GM21825 (cell line): Measurements from ENCODE around the gene ABCB9.

Source experiments
- ATAC-seq: cut with Tn5 transposase; IDR thresholded peaks from one replicate; pipeline ENCODE4 v1.9.1; 2021; ENCODE audit warnings: mild to moderate bottlenecking, moderate library complexity; ENCODE audit not compliant: unreplicated experiment

The ABCB9 gene

DNA sequence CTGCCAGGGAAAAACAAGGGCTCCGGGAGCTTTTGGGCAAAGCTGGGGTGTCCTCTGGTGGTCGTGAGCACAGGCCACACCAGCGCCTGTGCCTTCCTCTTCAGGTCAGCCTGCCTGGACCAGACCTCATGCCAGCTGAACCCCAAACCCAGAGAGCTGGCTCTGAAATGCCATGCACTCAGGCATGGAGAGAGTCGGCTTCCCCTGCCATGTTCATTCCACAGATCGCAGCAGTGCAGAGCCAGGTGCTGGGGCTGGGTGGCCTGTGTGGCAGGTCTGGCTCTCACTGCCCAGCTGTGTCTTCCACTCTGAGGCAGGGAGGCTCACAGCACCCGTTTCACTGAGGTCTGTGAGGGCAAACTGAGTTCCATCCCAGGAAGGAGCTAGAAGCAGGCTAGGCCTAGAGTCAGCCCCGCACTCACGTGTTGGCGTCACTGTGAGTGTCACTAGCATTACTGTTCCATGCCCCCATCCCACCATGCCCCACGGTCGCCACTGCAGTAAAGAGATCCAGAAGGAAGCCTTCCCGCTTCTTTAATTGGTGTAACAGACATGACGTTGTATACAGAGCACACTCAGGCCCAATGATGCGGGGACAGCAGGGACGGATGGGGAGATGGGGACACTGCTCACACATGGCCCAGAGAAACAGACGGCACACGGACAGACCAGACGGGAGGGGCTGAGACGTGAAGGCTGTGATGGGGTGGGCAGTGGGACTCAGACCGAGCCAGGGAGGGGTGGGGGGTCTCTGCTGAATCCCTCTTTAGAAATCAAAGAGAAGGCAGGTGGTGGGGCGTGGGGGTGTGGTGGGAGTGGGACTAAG lies 16.9 kb upstream of the ABCB9 start:
- ATAC-seq: no peak

DNA sequence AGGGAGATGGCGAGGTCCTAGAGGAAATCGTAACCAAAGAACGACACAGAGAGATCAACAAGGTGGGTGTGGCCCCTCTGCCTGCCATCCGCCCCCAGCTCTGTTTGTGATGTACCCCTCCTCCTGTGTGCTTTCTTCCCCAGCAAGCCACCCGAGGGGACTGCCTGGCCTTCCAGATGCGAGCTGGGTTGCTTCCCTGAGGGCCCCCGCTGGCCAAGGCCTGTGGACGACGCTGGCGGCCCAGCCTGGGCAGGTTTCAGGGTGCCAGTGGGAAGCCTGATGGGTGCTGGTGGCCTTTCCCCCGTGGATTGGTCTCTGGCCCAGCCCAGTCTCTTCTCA lies 16.2 kb upstream of the ABCB9 start:
- no peak for ATAC-seq

DNA sequence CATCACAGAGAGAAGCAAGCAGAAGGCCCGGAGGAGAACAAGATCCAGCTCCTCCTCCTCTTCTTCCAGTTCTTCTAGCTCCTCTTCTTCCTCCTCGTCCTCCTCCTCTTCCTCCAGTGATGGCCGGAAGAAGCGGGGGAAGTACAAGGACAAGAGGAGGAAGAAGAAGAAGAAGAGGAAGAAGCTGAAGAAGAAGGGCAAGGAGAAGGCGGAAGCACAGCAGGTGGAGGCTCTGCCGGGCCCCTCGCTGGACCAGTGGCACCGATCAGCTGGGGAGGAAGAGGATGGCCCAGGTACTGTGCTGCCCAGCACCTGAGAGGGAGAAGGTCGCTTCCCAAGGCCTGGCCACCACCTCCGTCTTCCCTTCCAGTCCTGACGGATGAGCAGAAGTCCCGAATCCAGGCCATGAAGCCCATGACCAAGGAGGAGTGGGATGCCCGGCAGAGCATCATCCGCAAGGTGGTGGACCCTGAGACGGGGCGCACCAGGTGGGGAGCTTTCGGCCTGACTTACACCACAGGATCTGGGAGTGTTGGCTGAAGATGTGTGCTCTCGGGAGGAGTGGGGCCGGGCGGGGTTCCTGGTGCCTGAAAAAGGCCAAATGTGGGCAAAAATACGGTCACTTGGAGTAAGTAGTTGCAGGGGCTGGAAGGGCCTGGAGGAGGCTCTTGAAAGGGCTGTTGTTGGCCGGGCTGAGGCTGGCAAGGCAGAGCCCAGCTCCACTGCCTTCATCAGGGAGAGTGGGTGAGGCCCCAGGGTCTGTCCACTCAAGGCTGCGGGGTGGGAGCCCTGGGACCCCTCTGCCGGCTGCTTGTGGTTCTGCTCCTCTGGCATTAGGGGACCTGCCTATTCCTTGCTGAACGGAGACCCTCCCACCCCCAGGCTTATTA lies 15.6 kb upstream of the ABCB9 start:
- no peak for ATAC-seq

DNA sequence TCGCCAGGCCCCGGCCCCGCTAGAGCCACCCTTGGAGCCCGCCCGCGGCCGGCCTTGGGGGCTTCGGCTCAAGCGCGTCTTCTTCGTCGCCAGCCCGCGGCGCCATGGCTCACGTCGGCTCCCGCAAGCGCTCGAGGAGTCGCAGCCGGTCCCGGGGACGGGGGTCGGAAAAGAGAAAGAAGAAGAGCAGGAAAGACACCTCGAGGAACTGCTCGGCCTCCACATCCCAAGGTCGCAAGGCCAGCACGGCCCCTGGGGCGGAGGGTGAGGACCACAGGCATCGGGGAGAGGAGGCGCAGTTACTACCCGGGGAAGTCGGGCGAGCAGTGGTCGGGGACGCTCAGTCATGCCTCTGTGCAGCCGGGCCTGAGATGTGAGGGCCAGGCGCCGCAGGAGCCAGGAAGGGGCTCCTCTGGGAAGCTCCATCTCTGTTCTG lies 14.8 kb upstream of the ABCB9 start:
- ATAC-seq: peak; percentile 10

DNA sequence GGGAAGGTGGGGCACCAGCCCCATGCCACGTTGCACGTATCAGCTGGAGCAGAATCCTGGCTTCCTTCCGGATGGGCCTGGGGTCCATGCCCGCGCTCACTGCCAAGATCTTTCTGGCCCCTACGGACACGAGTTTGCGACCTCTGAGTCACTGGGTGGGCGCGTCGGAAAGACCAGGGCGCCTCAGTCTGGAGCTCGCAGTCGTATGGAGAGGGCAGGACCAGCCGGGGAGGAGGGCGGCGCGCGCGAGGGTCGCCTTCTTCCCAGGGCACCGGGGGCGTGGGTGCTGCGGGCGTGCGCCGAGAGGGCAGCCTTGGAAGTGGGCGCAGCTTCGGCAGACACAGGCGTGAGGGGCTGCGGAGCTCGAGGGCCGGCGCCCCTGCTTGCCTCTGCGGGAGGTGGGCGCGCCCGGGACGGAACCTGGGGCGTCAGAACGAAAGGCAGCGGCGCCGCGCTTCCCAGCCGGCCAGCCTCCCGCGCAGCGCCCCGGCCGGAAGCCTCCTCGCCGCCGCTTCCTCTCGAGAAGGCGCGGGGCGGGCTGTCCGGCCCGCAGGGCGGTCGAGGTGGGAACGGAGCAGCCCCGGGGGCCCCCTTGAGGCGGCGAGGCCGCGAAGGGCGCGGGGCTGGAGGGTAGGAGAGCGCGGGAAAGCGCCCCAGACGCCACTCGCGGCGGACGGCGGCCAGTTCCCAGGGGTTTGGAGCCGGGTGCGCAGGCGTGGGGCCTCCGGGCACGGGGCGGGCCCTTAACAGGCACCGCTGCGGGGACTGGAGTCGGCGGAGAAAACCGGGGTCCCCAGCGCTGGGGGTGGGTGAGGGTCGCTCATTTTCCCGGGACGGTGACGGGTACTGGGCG lies 14.1 kb upstream of the ABCB9 start, which contains the start of gene ARL6IP4:
Gene ARL6IP4, plus strand, starts transcription at position 499 of the 853 bp plus-strand sequence. CDS start 459 bp downstream, outside the sequence.
- ATAC-seq: peak; percentile 52

DNA sequence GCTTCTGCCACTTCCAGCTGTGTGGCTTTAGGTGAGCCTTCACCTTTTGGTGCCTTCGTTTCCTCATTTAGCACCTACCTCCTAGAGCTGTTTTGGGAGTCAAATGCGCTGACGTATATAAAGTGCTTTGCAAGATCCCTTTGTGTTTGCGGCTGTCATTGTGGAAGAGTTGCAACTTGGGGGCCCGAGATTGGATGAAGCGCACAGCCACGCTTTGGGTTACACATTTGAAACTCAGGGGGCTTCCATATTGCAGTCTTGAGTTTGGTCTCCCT lies 13.6 kb upstream of the ABCB9 start:
- no peak for ATAC-seq

DNA sequence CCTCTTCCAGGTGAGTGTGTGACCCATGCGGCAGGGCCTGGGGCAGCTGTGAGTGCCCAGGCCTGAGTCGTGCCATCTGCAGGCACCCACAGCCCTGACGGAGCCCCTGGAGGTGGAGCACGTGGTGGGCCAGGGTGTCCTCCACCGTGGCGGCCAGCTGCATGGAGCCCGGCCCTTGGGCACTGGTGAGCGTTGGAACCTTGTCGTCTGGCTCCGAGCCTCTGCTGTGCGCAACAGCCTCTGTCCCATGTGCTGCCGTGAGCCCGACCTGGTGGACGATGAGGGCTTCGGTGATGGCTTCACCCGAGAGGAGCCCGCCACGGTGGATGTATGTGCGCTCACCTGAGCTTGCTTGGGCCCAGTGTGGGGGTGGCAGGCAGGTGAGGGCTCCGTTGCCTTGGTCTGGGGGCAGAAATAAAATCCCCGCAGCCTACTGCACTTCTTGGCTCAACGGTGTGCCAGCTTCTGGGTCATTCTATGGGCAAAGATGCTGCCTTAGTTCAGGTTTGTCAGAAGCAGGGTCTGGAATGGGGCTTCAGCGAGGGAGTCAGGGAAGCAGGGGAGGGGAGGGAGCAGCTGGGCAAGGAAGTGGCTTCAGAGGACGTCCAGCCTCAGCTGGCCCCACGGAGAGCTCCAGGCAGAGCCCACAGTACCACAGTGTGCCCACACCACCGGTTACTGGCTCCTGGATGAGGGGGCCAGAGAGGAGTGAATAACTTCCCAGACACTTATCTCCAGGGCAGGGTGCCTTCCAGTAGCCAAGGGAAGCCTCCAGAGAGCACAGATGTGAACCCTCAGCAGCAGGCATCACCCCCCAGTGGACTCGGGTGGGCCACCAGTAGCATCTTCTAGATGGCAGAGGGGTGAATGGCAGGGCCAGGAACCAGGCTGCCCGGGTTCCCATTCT lies 13.0 kb upstream of the ABCB9 start:
- no peak for ATAC-seq

DNA sequence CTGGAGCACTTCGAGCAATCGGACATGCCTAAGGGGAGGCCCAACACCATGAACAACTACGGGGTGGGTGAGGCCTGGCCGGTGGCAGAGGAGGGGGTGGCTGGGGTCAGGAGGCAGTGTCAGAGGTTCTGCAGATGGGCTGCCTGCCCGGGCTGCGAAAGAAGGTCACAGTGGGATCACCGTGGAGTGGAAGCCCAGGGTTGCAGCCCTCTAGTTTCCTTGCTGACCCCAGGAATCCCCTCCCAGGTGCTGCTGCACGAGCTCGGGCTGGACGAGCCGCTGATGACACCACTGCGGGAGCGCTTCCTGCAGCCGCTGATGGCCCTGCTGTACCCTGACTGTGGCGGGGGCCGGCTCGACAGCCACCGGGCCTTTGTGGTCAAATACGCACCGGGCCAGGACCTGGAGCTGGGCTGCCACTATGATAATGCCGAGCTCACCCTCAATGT lies 12.3 kb upstream of the ABCB9 start:
- ATAC-seq: no peak

DNA sequence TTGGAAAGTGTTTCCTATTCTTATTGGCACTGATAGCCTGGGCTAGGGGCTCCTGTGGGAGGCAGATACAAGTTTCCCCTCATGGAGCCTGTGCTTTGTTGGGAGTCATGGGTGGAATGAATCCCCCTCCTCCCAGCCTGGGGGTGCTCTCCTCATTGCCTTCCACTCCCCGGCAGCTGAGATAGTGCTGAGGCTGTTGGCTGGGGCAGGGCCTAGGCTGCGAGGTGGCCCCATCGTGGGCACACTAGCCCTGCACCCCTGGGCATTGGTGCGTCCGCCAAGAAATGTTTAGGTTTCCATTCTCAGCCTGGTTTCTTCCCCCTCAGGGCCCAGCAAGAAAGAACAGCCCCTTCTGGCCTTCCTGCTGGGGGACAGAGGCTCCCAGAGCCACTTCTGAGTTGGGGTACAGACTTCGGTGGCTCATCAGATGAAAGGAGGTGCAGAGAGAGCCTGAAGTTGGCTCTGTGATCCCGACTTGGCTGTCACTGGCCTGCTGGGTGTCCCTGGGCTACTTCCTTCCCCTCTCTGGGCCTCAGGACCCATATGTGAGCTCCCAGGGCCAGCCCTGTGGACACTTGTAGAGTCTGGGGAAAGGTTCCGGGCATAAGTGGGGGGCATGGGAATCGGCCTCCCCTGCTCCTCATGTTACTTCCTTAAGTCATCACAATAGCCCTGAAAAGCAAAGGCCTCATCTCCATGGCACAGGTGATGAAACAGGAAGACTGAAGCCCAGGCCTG lies 11.6 kb upstream of the ABCB9 start:
- ATAC-seq: no peak

DNA sequence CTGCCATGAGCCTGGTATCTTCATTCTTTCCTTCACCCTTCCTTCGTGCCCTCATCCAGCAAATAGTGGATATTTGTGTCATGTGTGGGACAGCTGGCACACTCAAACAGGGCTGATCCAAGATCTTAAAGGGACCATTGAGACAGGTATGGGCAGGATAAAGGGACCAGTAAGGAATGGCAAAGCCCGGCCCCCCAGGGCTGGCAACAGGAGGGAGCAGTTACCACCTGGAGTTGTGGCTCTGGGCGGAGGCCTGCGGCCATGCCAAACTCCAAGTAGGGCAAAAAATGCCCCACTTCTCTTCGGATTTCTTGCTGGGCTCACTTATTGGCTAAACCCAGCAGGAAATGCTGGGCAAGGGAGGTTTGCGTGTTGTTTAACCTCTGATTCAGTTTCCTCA lies 10.9 kb upstream of the ABCB9 start:
- ATAC-seq: no peak

DNA sequence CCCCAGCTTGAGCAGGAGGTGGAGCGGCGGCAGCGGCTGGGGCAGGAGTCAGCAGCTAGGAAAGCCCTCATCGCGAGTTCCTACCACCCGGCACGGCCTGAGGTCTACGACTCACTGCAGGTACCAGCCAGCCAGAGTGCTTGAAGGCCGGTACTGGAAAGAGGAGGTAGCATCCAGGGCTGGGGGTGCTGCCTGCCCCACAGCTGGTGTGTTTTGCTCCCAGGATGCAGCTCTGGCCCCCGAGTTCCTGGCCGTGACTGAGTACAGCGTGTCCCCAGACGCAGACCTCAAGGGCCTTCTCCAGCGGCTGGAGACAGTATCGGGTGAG lies 10.3 kb upstream of the ABCB9 start:
- ATAC-seq: no peak

DNA sequence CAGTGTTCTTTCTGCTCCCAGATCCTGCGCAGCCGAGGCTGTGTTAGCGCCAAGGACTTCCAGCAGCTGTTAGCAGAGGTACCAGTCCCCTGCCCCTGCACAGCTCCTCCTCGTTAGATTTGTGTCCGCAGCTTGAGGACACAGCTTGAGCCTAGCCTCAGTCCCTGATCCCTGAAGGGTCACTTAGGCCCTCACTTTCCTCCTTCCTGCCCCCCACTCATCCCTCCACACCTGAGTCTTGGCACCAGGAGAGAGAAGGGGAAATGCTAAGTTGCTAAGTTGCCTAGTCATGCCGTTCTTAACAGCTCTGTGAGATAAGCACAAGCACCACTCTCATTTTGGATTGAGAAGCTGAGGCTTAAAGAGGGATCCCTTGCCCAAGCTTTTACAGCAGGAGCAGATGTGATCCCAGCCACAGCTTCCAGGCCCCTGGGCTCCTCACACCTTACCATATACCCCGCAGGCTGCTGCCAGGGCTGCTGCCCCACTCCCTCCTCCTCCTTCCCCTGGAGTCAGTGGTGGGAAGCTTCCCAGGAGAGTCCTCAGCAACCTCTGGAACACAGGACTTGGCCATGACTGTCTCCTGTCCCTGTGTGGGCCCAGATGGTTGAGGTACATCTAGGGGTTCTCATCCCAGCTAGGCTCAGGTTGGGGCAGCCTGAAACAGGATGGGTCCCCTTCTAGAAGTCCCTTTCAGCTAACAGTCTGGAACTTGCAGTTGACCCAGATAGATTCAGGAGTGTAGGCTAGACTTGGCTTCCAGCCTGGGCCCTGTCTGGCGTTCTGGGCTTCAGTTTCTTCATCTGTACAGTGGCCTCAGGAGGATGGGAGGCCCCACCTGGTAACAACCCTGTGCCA lies 9.8 kb upstream of the ABCB9 start:
- ATAC-seq: no peak

DNA sequence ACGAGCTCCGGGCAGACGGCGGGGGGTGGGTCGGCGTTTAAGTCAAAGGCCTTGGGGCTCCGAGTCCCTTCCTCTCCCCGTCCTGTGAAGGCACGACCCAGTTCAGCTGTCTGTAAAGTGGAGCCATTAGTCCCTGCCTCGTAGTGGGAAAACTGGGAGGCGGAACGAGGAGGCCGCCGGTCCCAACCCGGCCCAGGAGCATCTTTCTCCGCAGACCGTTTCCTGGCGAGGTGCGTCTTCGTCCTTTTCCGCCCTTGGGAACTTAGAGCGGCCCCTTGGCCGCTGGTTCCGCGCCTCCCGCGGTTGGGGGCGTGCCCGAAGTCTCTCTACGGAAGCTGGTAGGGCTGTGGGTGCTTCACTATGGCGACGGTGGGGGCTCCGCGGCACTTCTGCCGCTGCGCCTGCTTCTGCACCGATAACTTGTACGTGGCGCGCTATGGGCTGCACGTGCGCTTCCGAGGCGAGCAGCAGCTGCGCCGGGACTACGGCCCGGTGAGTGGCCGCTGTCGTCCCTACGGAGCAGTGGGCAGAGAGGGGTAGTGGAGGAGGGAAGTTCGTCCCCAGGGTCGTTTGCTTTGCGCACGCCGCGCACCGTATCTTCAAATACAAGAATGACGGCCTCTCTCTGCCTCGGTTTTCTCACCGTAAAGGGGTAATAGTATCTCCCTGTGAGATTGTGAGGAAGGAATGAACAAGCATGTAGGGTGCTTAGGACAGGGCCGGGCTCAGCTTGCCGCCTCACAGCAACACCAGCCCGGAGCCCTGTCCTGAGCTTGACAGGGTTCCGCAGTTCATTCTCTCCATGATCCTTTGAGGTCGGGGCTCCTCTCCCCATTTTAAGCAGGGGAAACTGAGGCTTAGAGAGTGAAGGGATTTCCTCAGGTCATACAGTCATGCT lies 8.9 kb upstream of the ABCB9 start, which contains the start of gene OGFOD2:
Gene OGFOD2, plus strand, starts transcription at position 353 of the 898 bp plus-strand sequence. Its CDS starts 8 bp downstream, at position 361.
- ATAC-seq: peak; percentile 63

DNA sequence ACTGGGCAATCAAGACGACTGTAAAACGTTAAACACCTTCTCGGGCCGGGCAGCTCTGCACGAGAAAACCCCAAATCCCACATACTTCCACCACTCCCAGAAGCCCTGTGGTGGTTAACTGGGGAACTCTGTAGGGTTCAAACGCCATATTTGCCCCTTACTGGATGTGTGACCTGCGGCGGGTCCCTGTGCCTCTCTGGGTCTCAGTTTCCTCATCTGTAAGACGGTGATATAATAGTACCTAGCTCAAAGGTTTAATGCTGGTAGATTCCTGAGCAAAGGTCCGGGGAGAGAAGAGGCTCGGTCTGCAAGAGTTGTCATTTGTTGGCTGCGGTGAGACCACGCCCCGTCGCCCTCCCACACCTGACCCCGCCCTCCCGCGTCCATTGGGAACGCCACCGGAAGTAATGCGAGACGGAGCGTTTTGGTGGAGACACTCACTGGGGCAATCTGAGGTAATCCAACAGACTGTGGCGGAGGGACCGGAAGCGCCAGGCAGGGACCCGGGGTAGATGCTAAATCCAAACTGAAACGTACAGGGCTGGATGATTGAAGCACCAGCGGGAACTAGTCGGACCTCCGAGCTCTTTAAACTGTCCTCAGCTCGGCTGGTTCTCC lies 8.1 kb upstream of the ABCB9 start:
- peak; percentile 72 for ATAC-seq

DNA sequence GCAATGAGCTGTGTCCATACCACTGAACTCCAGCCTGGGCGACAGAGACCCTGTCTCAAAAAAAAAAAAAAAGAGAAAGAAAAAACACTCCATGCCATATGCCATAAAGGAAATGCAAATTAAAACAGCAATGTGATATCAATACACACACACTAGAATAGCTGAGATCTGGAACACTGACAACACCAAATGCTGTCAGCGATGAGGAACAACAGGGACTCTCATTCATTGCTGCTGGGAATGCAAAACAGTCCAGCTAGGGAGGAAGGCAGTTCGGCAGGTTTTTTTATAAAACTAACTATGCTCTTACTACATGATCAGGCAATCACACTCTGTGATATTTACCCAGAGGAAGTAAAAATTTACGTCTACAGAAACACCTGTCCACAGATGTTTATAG lies 3.4 kb upstream of the ABCB9 start:
- ATAC-seq: no peak

DNA sequence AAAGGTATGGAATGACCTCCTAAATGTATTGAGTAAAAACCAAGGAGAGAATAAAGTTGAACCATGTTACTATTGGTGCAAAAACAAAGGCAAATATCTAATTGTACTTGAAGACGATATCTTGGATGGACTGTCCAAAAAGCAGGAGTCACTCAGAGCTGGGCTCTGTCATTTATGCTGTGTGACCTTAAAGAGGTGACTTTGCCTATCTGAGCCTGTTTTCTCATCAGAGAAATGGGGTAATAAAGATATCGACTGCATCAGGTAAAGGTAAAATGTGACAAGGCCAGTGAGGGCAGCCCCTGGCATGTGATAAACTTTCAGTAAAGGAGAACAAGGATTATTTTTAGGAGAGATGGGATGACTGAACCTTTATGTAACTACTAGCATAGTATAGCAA lies 1.8 kb upstream of the ABCB9 start:
- ATAC-seq: no peak
